Midbrain (tissue), 1 donor: Measurements from ENCODE around the gene EHMT1.
"Not testable (repeated sequence)": the region's sequence is repeated elsewhere in the genome, so short reads cannot be mapped to it uniquely, and the experiment has no call there.

Experiments used
- DNase-seq: peaks from one replicate; lab custom pipeline; 2025; lab: John Stamatoyannopoulos, UW

EHMT1 gene

GRCh38 chr9:137873408-137873807 is 254.6 kb downstream of the EHMT1 start:
- no peak for DNase-seq

- no peak for DNase-seq
Measured at GRCh38 chr9:137873858-137874362, 255.1 kb downstream of the EHMT1 start.

GRCh38 chr9:137875354-137875753 is 256.5 kb downstream of the EHMT1 start:
- DNase-seq, result no peak

GRCh38 chr9:137875846-137876245 is 257.0 kb downstream of the EHMT1 start:
- no peak for DNase-seq

GRCh38 chr9:137876269-137876668 is 257.5 kb downstream of the EHMT1 start:
- no peak for DNase-seq

GRCh38 chr9:137876781-137877386 is 258.1 kb downstream of the EHMT1 start:
- DNase-seq, result no peak

GRCh38 chr9:137877506-137878122 is 258.8 kb downstream of the EHMT1 start, which contains the start of gene CACNA1B:
Gene CACNA1B, plus strand, starts transcription at chr9:137877782. Its CDS starts 152 bp downstream, at chr9:137877934.
- not testable (repeated sequence) for DNase-seq

GRCh38 chr9:137878146-137878941 is 259.5 kb downstream of the EHMT1 start:
- peak; percentile 17 for DNase-seq

GRCh38 chr9:137879052-137879451 is 260.2 kb downstream of the EHMT1 start:
- DNase-seq, result no peak

- DNase-seq, result no peak
Measured at GRCh38 chr9:137879566-137880150, 260.9 kb downstream of the EHMT1 start.

- DNase-seq, result no peak
Measured at GRCh38 chr9:137880160-137880975, 261.6 kb downstream of the EHMT1 start.

- no peak for DNase-seq
Measured at GRCh38 chr9:137880976-137881530, 262.2 kb downstream of the EHMT1 start.

GRCh38 chr9:137881591-137882505 is 263.0 kb downstream of the EHMT1 start:
- DNase-seq, result no peak

GRCh38 chr9:137882506-137882821 is 263.7 kb downstream of the EHMT1 start:
- DNase-seq, result no peak

- DNase-seq, result not testable (repeated sequence)
Measured at GRCh38 chr9:137883977-137884376, 265.2 kb downstream of the EHMT1 start.

- DNase-seq, result not testable (repeated sequence)
Measured at GRCh38 chr9:137884547-137884946, 265.7 kb downstream of the EHMT1 start.

GRCh38 chr9:137885121-137885520 is 266.3 kb downstream of the EHMT1 start:
- DNase-seq, result not testable (repeated sequence)
